Measurements from ENCODE around the gene APOBEC4. TPM values are rescaled to one million over a fixed set of nuclear protein-coding genes. Genes with fewer than 3 reads are reported as not detected.

Gene APOBEC4, protein sequence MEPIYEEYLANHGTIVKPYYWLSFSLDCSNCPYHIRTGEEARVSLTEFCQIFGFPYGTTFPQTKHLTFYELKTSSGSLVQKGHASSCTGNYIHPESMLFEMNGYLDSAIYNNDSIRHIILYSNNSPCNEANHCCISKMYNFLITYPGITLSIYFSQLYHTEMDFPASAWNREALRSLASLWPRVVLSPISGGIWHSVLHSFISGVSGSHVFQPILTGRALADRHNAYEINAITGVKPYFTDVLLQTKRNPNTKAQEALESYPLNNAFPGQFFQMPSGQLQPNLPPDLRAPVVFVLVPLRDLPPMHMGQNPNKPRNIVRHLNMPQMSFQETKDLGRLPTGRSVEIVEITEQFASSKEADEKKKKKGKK
- total RNA-seq (not detected), polyA plus RNA-seq (not detected)

DNA sequence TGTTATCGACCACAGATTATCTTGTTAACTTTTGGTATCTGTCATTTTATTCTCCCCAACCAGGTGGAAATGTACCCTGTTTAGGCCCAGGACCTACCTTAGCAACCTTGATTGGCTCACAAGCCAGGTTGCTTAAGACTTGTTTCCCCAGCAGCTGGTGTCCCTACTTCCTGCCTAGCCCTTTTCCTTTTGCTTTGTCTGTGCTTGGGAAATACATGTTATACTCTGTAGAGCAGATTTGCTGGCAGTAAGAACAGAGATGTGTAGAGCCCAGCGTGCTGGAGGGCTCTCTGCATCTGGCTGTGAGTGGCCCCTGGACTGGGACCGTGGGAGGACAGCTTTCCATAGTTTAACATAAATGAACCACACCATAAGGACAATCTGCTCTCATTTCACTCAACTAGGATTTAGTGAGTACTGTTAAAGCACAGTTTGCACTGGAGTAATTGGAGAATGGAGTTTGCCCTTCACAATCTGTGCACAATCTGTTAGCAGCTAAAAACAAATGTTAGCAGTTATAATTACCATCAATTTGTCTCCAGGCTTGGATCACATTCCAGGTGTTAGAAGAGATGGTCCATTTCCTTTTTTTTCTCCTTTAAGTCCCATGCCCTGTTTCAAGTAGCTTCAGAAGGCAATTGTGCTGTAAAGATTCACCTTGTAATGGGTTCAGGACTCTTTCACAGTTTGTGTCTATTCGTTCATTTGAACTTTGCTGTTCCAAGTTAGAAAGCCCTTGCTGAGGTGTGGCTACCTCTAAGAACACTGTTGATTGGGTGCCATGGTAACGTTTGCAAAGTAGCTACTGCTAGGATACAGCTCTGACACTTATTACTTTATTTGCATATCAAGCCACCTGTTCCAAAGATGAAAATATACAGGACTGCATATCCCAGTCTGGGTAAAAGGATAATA lies at the start of gene APOBEC4:
APOBEC4 (minus strand) TSS at position 770 of the 915 bp plus-strand sequence. CDS start 4,535 bp downstream, outside the sequence.
- ChIA-PET CTCF (interaction anchor here (0.9 to 5.9 kb wide), 4 partner anchors 18 to 262 kb away, joined by 3 to 69 read pairs (median 3); no protein-coding TSS in a partner anchor), POLR2A (no interaction called here)
- no peaks in the 10 kb centered on the region for H3K27me3 ChIP-seq (ENCODE audit: insufficient read depth, low read length, poor library complexity, severe bottlenecking)
- Mint-ChIP-seq H3K27me3 (no peaks in the 10 kb centered on the region), H3K36me3 (no peaks in the 10 kb centered on the region), H3K27ac (peak within 1 kb of the TSS; percentile 25 to 92 (median 48)), H3K4me3 (peak within 1 kb of the TSS in 2 of 7 donors; percentile 20 to 37), H3K4me1 (peaks cover 20 to 36% (median 35%) of the 10 kb centered on the region in 3 donors), H3K9me3 (no peaks in the 10 kb centered on the region)
- no peaks in the 10 kb centered on the region for H3K9me3 ChIP-seq (ENCODE audit: low read length)
- no peak within 1 kb of the TSS for H3K4me3 ChIP-seq (ENCODE audit: low read length)
- H3K4me1 ChIP-seq (ENCODE audit: insufficient read depth, low read length) = peaks cover 24% of the 10 kb centered on the region
- H3K27ac ChIP-seq (ENCODE audit: low read depth, low read length) = no peak within 1 kb of the TSS
- no peaks in the 10 kb centered on the region for H3K36me3 ChIP-seq (ENCODE audit: insufficient read depth, low read length)
- no peak for DNase-seq

DNA sequence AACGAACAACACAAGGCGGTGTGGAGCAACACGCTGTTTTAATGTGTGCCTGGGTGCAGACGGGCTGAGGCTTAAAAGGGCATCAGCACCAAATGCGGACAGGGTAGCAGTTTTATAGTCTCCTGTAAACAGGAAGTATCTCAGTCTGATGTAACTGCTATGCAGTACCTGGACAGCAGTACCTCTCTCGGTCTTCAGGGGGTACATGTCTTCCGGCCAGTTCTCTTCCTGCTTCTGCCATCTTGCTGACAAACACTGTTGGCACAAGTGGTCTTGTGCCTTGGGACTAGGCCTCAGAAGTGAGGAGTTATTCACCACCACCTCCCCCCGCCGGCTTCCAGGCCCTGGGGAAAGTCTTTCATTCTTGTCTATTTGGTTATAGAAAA lies 49.7 kb upstream of the APOBEC4 start:
- CTCF ChIA-PET = no interaction called here
- Histone ChIP-seq H3K4me3 (ENCODE audit: low read length) (no peak overlapping the region), H3K36me3 (ENCODE audit: insufficient read depth, low read length) (no peaks in the 10 kb centered on the region), H3K27me3 (ENCODE audit: insufficient read depth, low read length, poor library complexity, severe bottlenecking) (no peaks in the 10 kb centered on the region), H3K27ac (ENCODE audit: low read depth, low read length) (no peak overlapping the region), H3K4me1 (ENCODE audit: insufficient read depth, low read length) (no peaks in the 10 kb centered on the region), H3K9me3 (ENCODE audit: low read length) (no peaks in the 10 kb centered on the region)
- Mint-ChIP-seq H3K36me3 (peaks cover 0 to 1% (median 0%) of the 10 kb centered on the region in 3 donors), H3K27ac (no peak overlapping the region), H3K4me1 (no peaks in the 10 kb centered on the region), H3K4me3 (no peak overlapping the region), H3K27me3 (no peaks in the 10 kb centered on the region), H3K9me3 (no peaks in the 10 kb centered on the region)
- POLR2A ChIA-PET = no interaction called here
- no peak for DNase-seq

DNA sequence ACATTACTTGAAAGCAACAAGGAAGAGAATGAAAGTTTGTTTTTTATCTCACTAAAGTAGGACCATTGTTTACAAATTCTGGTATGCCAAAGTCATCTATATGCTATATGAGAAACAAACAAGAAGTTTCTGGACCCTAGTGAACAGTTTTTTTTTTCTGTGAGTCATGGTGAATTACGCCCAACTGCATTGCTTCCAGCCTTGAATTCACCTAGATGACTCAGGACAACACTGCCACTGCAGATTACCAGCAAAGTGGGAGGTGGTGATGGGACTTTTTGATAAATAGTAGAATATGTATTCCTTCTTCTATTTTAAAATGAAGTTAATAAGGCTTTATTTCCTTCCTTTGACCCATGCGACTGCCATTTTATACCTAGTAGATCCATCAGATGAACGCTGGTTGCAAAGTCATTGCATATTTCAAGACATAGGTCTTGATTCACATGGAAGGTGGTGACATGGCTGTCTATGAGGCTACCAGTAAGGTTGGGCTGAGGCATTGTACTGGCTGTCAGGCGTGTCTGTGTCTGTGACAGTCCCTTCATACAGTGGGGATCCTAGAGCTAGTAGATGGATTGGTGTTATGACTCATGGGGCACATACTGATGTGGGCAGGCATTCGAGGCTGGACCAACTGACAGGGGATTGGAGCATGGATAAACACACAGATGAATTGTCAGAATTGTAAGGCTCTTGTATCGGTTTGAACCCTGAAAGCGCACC lies 49.1 kb upstream of the APOBEC4 start:
- ChIA-PET CTCF (no interaction called here), POLR2A (no interaction called here)

DNA sequence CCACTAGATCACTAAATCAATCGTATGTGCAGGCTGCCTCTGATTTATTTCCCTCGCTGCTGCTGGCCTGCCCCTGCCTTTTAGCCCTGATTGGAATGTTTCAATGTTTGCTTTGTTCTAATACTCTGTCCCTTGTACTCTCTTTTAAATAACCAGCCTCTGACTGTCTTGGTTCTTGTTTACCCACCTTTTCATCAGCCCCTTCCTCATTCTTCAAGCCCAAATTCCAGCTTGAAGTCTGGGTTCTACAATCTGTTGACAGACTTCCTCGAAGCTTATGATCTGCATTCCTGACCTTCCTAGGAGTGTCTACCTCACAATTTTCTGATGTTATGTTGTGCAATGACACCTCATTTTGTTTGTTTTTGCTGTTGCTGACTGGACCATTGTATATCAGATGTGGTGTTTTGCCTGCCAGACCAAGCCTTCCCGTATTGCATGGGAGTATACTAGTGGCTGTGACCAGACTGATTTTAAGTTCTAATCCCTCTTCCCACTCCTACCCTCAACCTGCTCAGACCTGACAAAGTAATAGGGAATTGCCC lies 46.6 kb upstream of the APOBEC4 start:
- Mint-ChIP-seq H3K4me3 (no peak overlapping the region), H3K27me3 (no peaks in the 10 kb centered on the region), H3K27ac (no peak overlapping the region), H3K4me1 (no peaks in the 10 kb centered on the region), H3K36me3 (peaks cover 0 to 1% (median 0%) of the 10 kb centered on the region in 3 donors), H3K9me3 (no peaks in the 10 kb centered on the region)
- no peaks in the 10 kb centered on the region for H3K36me3 ChIP-seq (ENCODE audit: insufficient read depth, low read length)
- H3K4me3 ChIP-seq (ENCODE audit: low read length) = no peak overlapping the region
- no peaks in the 10 kb centered on the region for H3K4me1 ChIP-seq (ENCODE audit: insufficient read depth, low read length)
- no peaks in the 10 kb centered on the region for H3K27me3 ChIP-seq (ENCODE audit: insufficient read depth, low read length, poor library complexity, severe bottlenecking)
- DNase-seq = no peak
- CTCF ChIA-PET = no interaction called here
- H3K9me3 ChIP-seq (ENCODE audit: low read length) = no peaks in the 10 kb centered on the region
- no peak overlapping the region for H3K27ac ChIP-seq (ENCODE audit: low read depth, low read length)
- POLR2A ChIA-PET = no interaction called here

More for the DNA sequence above, 49.1 kb upstream of the APOBEC4 start:
- Mint-ChIP-seq H3K27ac (peak overlapping the region in 1 of 8 donors; percentile 2), H3K4me1 (no peaks in the 10 kb centered on the region), H3K9me3 (no peaks in the 10 kb centered on the region), H3K27me3 (no peaks in the 10 kb centered on the region), H3K36me3 (peaks cover 0 to 1% (median 0%) of the 10 kb centered on the region in 3 donors), H3K4me3 (no peak overlapping the region)
- Histone ChIP-seq H3K36me3 (ENCODE audit: insufficient read depth, low read length) (no peaks in the 10 kb centered on the region), H3K4me1 (ENCODE audit: insufficient read depth, low read length) (no peaks in the 10 kb centered on the region), H3K9me3 (ENCODE audit: low read length) (no peaks in the 10 kb centered on the region), H3K27me3 (ENCODE audit: insufficient read depth, low read length, poor library complexity, severe bottlenecking) (no peaks in the 10 kb centered on the region), H3K27ac (ENCODE audit: low read depth, low read length) (no peak overlapping the region), H3K4me3 (ENCODE audit: low read length) (no peak overlapping the region)
- DNase-seq = no peak

DNA sequence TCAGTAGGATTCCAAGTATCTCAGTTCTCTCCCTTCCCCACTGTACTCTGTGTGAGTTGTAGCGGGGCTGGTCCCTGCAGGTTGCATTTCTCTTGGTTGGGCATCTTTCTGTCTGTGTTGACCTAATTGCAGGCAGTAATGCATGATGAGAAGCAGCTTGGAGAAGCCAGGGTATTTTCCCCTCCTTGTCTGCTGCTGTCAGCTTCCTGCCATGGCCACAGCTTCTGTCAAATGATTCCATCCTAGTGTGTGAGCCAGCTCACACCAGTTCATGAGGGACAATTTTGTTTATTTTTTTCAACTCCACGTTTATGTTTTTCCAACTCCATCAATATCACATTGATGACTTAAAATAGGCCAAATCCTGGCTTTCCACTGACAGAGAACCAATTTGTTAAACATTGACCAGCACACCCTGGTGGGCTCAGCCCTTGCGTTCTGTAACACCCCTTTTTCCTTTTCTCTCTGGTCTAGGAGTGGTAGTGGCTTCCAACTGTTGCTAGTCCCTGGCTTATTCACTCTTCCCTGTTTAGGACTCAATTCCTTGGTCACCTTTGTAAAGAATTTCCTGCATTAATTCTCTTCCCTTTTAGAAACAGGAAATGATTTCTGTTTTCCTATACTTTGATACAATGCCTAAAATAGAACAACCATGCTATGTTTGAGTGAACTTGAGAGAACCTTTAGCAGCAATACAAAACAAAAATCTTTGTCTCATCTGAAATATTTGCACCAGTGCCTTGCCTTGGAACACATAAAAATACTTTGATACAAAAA lies 44.9 kb upstream of the APOBEC4 start:
- ChIA-PET CTCF (no interaction called here), POLR2A (no interaction called here)
- no peak overlapping the region for H3K4me3 ChIP-seq (ENCODE audit: low read length)
- H3K27ac ChIP-seq (ENCODE audit: low read depth, low read length) = no peak overlapping the region
- H3K27ac Mint-ChIP-seq = no peak overlapping the region
- no peaks in the 10 kb centered on the region for H3K4me1 ChIP-seq (ENCODE audit: insufficient read depth, low read length)
- H3K4me1 Mint-ChIP-seq = no peaks in the 10 kb centered on the region
- peaks cover 0 to 1% (median 0%) of the 10 kb centered on the region in 3 donors for H3K36me3 Mint-ChIP-seq
- H3K4me3 Mint-ChIP-seq = no peak overlapping the region
- H3K36me3 ChIP-seq (ENCODE audit: insufficient read depth, low read length) = no peaks in the 10 kb centered on the region
- no peaks in the 10 kb centered on the region for H3K27me3 ChIP-seq (ENCODE audit: insufficient read depth, low read length, poor library complexity, severe bottlenecking)
- DNase-seq = no peak
- no peaks in the 10 kb centered on the region for H3K9me3 ChIP-seq (ENCODE audit: low read length)
- H3K9me3 Mint-ChIP-seq = no peaks in the 10 kb centered on the region
- H3K27me3 Mint-ChIP-seq = no peaks in the 10 kb centered on the region

DNA sequence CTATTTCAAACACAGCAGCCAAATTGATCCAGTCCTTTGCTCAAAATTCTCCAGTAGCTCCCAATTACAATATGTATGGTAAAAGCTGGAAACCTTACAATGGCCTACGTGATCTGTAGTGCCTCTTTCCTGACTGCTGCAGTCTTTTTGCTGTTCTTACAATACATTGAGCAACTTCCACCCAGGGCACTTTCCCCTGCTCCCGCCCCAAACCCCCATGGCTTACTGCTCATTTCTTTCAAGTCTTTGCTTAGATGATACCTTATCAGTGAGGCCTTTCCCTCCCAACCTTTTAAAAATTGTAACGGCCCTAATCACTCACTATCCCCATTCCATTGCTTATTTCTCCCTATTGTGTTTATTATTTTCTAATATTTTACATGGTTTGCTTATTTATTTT lies 43.9 kb upstream of the APOBEC4 start:
- DNase-seq = no peak
- Histone ChIP-seq H3K27ac (ENCODE audit: low read depth, low read length) (no peak overlapping the region), H3K9me3 (ENCODE audit: low read length) (no peaks in the 10 kb centered on the region), H3K4me1 (ENCODE audit: insufficient read depth, low read length) (no peaks in the 10 kb centered on the region), H3K4me3 (ENCODE audit: low read length) (no peak overlapping the region), H3K36me3 (ENCODE audit: insufficient read depth, low read length) (no peaks in the 10 kb centered on the region), H3K27me3 (ENCODE audit: insufficient read depth, low read length, poor library complexity, severe bottlenecking) (no peaks in the 10 kb centered on the region)
- POLR2A ChIA-PET = no interaction called here
- peaks cover 0 to 1% (median 0%) of the 10 kb centered on the region in 3 donors for H3K36me3 Mint-ChIP-seq
- CTCF ChIA-PET = interaction anchor here (4.5 kb wide), 1 partner anchor 12 kb away, joined by 16 read pairs; no protein-coding TSS in a partner anchor
- H3K4me1 Mint-ChIP-seq = no peaks in the 10 kb centered on the region
- no peaks in the 10 kb centered on the region for H3K27me3 Mint-ChIP-seq
- no peak overlapping the region for H3K4me3 Mint-ChIP-seq
- no peak overlapping the region for H3K27ac Mint-ChIP-seq
- H3K9me3 Mint-ChIP-seq = no peaks in the 10 kb centered on the region

DNA sequence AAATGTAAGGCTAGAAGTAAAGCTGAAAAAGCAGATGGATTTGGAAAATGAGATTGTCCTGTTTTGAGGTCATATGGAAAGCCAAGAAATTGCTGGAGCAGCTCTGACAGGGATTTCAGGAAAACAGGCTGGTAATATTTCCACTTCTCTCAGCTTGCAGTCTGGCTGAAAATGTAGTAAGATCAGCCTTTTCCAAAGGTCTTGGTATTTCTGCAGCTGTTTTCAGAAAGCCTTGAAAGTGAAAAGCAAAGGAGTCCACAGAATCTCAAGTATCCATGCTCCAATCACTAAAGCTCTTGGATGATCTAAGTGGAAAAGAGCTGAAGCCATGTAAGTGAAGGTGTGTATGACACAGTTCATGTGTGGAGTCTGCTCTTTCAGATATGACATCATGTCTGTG lies 41.6 kb upstream of the APOBEC4 start:
- Mint-ChIP-seq H3K36me3 (no peaks in the 10 kb centered on the region), H3K27me3 (no peaks in the 10 kb centered on the region), H3K4me3 (no peak overlapping the region), H3K4me1 (no peaks in the 10 kb centered on the region), H3K27ac (peak overlapping the region in 1 of 8 donors; percentile 60), H3K9me3 (no peaks in the 10 kb centered on the region)
- Histone ChIP-seq H3K4me1 (ENCODE audit: insufficient read depth, low read length) (no peaks in the 10 kb centered on the region), H3K27ac (ENCODE audit: low read depth, low read length) (no peak overlapping the region), H3K4me3 (ENCODE audit: low read length) (no peak overlapping the region), H3K27me3 (ENCODE audit: insufficient read depth, low read length, poor library complexity, severe bottlenecking) (no peaks in the 10 kb centered on the region), H3K36me3 (ENCODE audit: insufficient read depth, low read length) (no peaks in the 10 kb centered on the region), H3K9me3 (ENCODE audit: low read length) (no peaks in the 10 kb centered on the region)
- DNase-seq = no peak
- ChIA-PET CTCF (interaction anchor here (4.5 kb wide), 1 partner anchor 10 kb away, joined by 16 read pairs; no protein-coding TSS in a partner anchor), POLR2A (no interaction called here)

All from CD8-positive, alpha-beta memory T cell (primary cell).